HepG2 (cell line): ENCODE data around the gene LNX2. TPM values are rescaled to one million over a fixed set of nuclear protein-coding genes. Genes with fewer than 3 reads are reported as not detected.

Experiments
- ERF ChIP-seq: IDR thresholded peaks from 2 replicates; pipeline ENCODE4 v1.6.1; 2018; ENCODE audit warnings: missing biosample characterization, missing genetic modification reagents
- FOXA3 ChIP-seq: IDR thresholded peaks from 2 replicates; pipeline ENCODE4 v1.6.1; 2016; ENCODE audit warnings: missing genetic modification reagents, missing compliant biosample characterization
- HNF4A ChIP-seq: sonication (generic); formaldehyde crosslinking; IDR thresholded peaks from 2 replicates; pipeline ENCODE4 v1.4.0; 2020; ENCODE audit warnings: missing genetic modification reagents
- SOX13 ChIP-seq, 3 experiments: fragments of 450-650 bp in 1 of 3; sonication (generic) in 1 of 3; formaldehyde crosslinking in 1 of 3; IDR thresholded peaks in 2 of 3; conservative IDR thresholded peaks in 1 of 3; 2 replicates each; pipeline versions ENCODE4 v1.5.0 to v1.6.1; 2016 to 2020; ENCODE audit warnings: antibody characterized with exemption in 1 of 3, mild to moderate bottlenecking in 1 of 3, missing compliant biosample characterization in 1 of 3, missing genetic modification reagents in 1 of 3, moderate library complexity in 1 of 3
- SOX5 ChIP-seq: IDR thresholded peaks from 2 replicates; pipeline ENCODE4 v1.6.1; 2016; ENCODE audit warnings: borderline replicate concordance
- ZNF224 ChIP-seq: sonication (generic); formaldehyde crosslinking; IDR thresholded peaks from 2 replicates; pipeline ENCODE4 v1.5.0; 2020; ENCODE audit warnings: mild to moderate bottlenecking, missing genetic modification reagents
- ZNF484 ChIP-seq: sonication (generic); formaldehyde crosslinking; IDR thresholded peaks from 2 replicates; pipeline ENCODE4 v1.5.1; 2020; ENCODE audit warnings: mild to moderate bottlenecking, low read depth, missing genetic modification reagents, borderline replicate concordance
- ZNF75D ChIP-seq: sonication (generic); formaldehyde crosslinking; IDR thresholded peaks from 2 replicates; pipeline ENCODE4 v1.8.1; 2023; ENCODE audit warnings: missing genetic modification reagents, mild to moderate bottlenecking, borderline replicate concordance
- polyA plus RNA-seq, 8 experiments: library from polyadenylated mRNA; depleted of rRNA in 3 of 8; stranded (reverse) in 7 of 8; unstranded in 1 of 8; fragments of >200 nt; fragmentation: Illumina TruSeq in 4 of 8; extraction: Trizol in 4 of 8; gene quantifications; 2 replicates each; pipeline versions ENCODE4 v1.2.1 to v1.2.3, GENCODE V29; 2011 to 2016; ENCODE audit warnings: low read depth in 4 of 8, missing spikeins in 1 of 8, mixed read lengths in 1 of 8; ENCODE audit not compliant: insufficient read depth in 1 of 8
- total RNA-seq, 5 experiments: library from RNA; depleted of rRNA; stranded (reverse); fragments of >200 nt; fragmentation: Illumina TruSeq; extraction: Trizol; gene quantifications; 2 replicates each; pipeline ENCODE4 v1.2.3, GENCODE V29; 2016; ENCODE audit warnings: low read depth in 1 of 5
- TF ChIP-seq, protein P1 (sequence below): sonication (generic); formaldehyde crosslinking; IDR thresholded peaks from 2 replicates; pipeline ENCODE4 v1.4.0; 2020; ENCODE audit warnings: mild to moderate bottlenecking, missing genetic modification reagents, borderline replicate concordance
- TF ChIP-seq, protein P2 (sequence below): sonication (generic); formaldehyde crosslinking; IDR thresholded peaks from 2 replicates; pipeline ENCODE4; 2020; ENCODE audit warnings: missing genetic modification reagents, mild to moderate bottlenecking, borderline replicate concordance
- TF ChIP-seq, protein P3 (sequence below): sonication (generic); formaldehyde crosslinking; IDR thresholded peaks from 2 replicates; pipeline ENCODE4 v1.5.0; 2020; ENCODE audit warnings: mild to moderate bottlenecking, missing genetic modification reagents, borderline replicate concordance
- TF ChIP-seq, protein P4 (sequence below), 2 experiments: sonication (generic) in 1 of 2; formaldehyde crosslinking in 1 of 2; IDR thresholded peaks; 2 replicates each; pipeline versions ENCODE4 v1.5.1 to v1.6.1; 2011 to 2020; ENCODE audit warnings: borderline replicate concordance in 1 of 2, low read depth in 1 of 2, low read length in 1 of 2, mild to moderate bottlenecking in 1 of 2, missing genetic modification reagents in 1 of 2, moderate library complexity in 1 of 2

The LNX2 gene
- total and polyA plus RNA-seq, 2 of the 13 experiments (the other 11 are each of a cell fraction or from before 2014, with no cell fraction given), result 9.2 to 9.7 TPM

DNA sequence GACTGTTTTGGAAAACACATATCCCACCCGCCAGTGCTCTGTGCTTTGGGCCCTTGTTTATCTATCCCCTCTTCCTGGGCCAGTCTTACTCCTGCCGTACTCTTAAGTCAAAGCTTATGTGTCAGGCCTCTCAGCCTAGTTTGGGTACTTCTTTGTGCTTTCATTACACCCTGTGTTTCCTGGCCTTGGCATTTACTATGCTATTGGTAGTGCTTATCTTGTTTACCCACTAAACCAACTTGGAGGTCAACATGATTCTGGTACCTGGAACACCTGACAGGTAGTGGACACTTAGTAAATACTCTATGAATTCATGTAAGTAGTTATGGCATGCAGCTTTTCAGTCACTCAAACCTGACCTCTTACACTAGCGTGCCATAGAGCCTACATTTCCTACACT is 3.7 kb upstream of the LNX2 start (continued):
- TF ChIP-seq, protein P1, sequence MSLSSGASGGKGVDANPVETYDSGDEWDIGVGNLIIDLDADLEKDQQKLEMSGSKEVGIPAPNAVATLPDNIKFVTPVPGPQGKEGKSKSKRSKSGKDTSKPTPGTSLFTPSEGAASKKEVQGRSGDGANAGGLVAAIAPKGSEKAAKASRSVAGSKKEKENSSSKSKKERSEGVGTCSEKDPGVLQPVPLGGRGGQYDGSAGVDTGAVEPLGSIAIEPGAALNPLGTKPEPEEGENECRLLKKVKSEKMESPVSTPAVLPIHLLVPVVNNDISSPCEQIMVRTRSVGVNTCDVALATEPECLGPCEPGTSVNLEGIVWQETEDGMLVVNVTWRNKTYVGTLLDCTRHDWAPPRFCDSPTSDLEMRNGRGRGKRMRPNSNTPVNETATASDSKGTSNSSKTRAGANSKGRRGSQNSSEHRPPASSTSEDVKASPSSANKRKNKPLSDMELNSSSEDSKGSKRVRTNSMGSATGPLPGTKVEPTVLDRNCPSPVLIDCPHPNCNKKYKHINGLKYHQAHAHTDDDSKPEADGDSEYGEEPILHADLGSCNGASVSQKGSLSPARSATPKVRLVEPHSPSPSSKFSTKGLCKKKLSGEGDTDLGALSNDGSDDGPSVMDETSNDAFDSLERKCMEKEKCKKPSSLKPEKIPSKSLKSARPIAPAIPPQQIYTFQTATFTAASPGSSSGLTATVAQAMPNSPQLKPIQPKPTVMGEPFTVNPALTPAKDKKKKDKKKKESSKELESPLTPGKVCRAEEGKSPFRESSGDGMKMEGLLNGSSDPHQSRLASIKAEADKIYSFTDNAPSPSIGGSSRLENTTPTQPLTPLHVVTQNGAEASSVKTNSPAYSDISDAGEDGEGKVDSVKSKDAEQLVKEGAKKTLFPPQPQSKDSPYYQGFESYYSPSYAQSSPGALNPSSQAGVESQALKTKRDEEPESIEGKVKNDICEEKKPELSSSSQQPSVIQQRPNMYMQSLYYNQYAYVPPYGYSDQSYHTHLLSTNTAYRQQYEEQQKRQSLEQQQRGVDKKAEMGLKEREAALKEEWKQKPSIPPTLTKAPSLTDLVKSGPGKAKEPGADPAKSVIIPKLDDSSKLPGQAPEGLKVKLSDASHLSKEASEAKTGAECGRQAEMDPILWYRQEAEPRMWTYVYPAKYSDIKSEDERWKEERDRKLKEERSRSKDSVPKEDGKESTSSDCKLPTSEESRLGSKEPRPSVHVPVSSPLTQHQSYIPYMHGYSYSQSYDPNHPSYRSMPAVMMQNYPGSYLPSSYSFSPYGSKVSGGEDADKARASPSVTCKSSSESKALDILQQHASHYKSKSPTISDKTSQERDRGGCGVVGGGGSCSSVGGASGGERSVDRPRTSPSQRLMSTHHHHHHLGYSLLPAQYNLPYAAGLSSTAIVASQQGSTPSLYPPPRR, result no peak
- TF ChIP-seq, protein P2, sequence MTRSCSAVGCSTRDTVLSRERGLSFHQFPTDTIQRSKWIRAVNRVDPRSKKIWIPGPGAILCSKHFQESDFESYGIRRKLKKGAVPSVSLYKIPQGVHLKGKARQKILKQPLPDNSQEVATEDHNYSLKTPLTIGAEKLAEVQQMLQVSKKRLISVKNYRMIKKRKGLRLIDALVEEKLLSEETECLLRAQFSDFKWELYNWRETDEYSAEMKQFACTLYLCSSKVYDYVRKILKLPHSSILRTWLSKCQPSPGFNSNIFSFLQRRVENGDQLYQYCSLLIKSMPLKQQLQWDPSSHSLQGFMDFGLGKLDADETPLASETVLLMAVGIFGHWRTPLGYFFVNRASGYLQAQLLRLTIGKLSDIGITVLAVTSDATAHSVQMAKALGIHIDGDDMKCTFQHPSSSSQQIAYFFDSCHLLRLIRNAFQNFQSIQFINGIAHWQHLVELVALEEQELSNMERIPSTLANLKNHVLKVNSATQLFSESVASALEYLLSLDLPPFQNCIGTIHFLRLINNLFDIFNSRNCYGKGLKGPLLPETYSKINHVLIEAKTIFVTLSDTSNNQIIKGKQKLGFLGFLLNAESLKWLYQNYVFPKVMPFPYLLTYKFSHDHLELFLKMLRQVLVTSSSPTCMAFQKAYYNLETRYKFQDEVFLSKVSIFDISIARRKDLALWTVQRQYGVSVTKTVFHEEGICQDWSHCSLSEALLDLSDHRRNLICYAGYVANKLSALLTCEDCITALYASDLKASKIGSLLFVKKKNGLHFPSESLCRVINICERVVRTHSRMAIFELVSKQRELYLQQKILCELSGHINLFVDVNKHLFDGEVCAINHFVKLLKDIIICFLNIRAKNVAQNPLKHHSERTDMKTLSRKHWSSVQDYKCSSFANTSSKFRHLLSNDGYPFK (CRISPR knock-in tag), result no peak
- no peak for TF ChIP-seq ZNF75D
- TF ChIP-seq ERF (CRISPR knock-in tag), result no peak
- TF ChIP-seq, protein P3, sequence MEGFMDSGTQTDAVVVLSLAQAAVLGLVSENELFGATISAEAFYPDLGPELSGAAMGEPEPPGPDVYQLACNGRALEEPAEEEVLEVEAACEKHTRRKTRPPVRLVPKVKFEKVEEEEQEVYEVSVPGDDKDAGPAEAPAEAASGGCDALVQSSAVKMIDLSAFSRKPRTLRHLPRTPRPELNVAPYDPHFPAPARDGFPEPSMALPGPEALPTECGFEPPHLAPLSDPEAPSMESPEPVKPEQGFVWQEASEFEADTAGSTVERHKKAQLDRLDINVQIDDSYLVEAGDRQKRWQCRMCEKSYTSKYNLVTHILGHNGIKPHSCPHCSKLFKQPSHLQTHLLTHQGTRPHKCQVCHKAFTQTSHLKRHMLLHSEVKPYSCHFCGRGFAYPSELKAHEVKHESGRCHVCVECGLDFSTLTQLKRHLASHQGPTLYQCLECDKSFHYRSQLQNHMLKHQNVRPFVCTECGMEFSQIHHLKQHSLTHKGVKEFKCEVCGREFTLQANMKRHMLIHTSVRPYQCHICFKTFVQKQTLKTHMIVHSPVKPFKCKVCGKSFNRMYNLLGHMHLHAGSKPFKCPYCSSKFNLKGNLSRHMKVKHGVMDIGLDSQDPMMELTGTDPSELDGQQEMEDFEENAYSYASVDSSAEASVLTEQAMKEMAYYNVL (CRISPR knock-in tag), result no peak
- TF ChIP-seq SOX13 (IDR thresholded peaks at IDR 0.05), result no peak
- TF ChIP-seq SOX13 (CRISPR knock-in tag; conservative IDR thresholded peaks at IDR 0.05 in 1 of 2, IDR thresholded peaks at IDR 0.05 in 1 of 2), result peak in 1 of 2 experiments; percentile 71; a peak in 2 of 4 replicates
- TF ChIP-seq ZNF484 (CRISPR knock-in tag), result no peak; the same call in 1 of the 2 replicates
- TF ChIP-seq HNF4A (CRISPR knock-in tag), result 0 out of 2 replicates have a peak, but pooled peaks have one; percentile 19
- peak; percentile 71 for TF ChIP-seq FOXA3 (CRISPR knock-in tag)
- TF ChIP-seq, protein P4, sequence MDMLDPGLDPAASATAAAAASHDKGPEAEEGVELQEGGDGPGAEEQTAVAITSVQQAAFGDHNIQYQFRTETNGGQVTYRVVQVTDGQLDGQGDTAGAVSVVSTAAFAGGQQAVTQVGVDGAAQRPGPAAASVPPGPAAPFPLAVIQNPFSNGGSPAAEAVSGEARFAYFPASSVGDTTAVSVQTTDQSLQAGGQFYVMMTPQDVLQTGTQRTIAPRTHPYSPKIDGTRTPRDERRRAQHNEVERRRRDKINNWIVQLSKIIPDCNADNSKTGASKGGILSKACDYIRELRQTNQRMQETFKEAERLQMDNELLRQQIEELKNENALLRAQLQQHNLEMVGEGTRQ (IDR thresholded peaks at IDR 0.05; ENCODE audit: low read depth, low read length), result no peak
- TF ChIP-seq, protein P4 (CRISPR knock-in tag; IDR thresholded peaks at IDR 0.05; ENCODE audit: borderline replicate concordance), result no peak
- peak; percentile 35; the same call in 1 of the 2 replicates for TF ChIP-seq SOX5 (CRISPR knock-in tag)
- TF ChIP-seq ZNF224, result no peak
